ENCODE results near the gene MBLAC1.

Gene MBLAC1, protein sequence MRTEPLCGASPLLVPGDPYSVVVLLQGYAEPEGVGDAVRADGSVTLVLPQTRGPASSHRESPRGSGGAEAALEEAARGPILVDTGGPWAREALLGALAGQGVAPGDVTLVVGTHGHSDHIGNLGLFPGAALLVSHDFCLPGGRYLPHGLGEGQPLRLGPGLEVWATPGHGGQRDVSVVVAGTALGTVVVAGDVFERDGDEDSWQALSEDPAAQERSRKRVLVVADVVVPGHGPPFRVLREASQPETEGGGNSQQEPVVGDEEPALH

DNA sequence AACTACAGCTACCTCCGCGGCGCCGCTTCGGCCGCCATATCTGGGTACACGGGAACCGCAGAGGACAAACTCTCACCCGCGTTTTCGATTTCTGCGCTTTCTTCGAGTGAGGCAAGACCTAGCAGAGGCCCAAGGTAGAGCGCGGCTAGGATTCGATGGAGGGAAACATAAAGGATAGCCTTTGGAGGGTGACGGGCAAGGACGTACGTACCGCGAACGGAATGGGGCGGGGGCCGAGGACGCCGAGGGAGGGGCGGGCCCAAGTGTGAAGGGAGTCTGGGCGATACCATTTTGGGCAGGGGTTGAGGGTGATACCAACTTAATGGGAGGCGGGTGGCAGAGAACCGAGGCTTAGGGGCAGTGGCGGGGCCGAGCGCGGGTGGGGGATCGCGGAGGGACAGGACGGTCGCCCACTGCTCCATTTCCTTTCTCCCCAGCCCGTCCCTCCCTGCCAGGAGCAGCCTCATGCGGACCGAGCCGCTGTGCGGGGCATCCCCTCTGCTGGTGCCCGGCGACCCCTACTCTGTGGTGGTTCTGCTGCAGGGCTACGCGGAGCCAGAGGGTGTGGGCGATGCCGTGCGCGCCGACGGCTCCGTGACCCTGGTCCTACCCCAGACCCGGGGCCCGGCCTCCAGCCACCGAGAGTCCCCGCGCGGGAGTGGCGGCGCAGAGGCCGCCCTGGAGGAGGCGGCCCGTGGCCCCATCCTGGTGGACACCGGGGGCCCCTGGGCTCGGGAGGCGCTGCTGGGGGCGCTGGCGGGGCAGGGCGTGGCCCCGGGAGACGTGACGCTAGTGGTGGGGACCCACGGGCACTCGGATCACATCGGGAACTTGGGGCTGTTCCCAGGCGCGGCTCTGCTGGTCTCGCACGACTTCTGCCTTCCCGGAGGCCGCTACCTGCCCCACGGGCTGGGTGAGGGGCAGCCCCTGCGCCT is at the start of gene MBLAC1:
MBLAC1 (plus strand) TSS at position 37 of the 935 bp plus-strand sequence; CDS start at position 466, 429 bp downstream.
- DNase-seq, result peak; percentile 88 to 92

DNA sequence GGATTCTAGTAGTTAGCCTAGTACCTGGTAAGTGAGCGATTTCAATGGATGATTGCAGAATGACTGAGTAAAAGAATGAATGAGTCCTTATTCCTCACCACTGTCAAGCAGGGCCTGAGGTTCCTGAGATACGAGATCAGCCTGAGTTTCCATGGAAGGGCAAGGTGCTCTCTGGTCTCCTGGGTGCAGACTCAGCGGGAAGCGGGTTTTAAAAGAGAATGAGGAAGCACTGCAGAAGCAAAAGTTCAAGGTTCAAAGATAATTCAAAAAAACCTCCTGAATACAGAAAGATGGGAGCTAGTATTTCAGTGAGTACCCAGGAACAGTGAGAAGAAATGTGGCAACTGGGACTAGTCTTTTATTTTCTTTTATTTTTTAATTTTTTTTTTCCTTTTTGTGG is 49.6 kb upstream of the MBLAC1 start:
- no peak for DNase-seq

DNA sequence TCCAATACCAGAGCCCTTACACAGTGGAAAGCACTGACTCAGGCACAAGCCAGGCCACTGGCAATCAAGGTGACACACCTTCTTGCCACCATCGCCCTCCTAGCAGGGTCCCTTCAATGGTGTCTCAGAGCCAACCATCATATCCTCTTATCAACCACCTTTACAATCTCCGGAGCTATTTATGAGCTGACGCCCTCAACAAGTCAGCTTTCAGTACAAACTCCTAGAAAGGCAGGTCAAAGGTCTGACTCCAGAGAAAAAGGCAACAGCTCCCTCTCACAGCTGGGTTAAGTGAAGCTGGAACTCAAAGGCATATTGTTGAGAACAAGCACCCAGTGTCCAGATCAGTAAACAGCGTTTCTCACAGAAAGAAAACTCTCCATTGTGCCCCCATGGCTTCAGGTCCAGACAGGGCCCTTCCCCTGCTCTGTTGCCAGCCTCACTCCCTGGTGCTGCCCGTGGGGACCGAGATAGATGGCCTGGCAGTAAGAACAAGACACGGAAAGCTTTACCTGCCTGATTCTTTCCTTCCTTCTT is 47.7 kb upstream of the MBLAC1 start:
- DNase-seq, result no peak

DNA sequence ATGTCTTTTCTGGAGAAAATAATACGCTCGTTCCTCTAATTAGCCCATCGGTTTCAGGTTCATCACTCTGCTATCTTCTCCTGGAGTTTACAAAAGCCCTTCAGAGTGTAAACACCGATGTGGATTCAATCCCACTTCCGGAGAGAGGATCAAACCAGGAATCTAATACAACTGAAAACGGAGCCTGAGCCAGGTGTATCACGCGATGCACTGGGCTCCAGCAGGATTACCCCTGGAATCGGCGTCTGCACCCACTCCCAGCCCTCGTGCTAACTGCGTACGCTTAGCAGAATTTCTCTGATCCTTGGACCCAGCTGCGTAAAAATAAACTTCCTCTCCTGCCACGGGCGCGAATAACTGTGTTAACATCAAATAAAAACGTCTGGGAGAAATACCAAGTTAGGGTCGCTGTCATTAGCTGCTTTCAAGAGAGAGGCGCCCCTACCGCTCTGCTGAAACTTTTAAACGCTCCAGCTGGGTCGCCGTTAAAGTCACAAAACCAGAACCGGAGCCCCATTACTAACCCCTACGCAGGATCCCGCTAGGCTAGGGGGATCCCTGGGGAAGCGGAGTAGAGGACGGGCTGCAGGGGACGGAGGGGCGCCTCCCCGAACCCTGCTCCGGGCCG is 45.7 kb upstream of the MBLAC1 start:
- DNase-seq, result no peak

DNA sequence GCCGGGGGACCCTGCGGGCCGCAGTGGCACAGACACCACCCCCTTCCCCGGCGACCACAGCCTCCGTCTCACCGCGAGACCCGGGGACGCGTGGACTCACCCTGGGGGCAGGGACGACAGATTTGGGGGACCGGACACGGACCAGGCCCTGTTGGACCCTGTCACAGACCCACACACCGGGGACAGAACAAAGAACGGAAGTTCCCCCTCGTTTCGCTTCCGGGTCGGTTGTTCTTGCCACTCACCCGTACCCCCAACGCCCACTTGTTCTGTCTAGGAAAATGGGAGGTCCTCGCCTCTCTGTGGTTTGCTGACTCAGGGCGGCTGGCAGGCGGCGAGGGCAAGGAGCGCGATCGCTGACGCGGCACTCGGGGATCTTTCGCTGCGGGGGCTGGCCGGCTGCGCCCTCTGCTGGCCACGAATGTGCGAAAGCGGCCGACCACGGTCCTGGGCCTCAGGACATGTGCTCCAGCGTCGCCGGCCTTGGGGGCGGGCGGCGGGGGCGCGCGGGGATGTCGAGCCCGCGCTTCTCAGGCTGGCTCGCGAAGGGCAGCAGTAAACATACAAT is 45.1 kb upstream of the MBLAC1 start, which contains the start of gene ZNF3:
ZNF3 (minus strand) TSS at position 189 of the 568 bp plus-strand sequence. CDS start 4,366 bp downstream, outside the sequence.
- peak; percentile 97 for DNase-seq

DNA sequence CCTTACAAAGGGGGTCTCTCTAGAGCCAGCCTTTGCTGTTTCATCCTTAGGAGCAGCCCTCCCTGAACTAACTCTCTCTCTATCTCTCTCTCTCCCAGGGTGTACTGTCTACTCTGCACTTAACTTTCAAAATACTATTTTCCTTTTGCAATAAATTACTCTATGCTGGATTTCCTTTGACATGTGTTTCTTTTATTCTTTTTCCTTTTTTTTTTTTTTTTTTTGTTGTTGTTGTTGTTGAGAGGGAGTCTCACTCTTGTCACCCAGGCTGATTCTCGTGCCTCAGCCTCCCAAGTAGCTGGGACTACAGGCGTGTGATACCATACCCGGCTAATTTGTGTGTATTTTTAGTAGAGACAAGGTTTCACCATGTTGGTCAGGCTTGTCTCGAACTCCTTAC is 43.8 kb upstream of the MBLAC1 start:
- no peak for DNase-seq

DNA sequence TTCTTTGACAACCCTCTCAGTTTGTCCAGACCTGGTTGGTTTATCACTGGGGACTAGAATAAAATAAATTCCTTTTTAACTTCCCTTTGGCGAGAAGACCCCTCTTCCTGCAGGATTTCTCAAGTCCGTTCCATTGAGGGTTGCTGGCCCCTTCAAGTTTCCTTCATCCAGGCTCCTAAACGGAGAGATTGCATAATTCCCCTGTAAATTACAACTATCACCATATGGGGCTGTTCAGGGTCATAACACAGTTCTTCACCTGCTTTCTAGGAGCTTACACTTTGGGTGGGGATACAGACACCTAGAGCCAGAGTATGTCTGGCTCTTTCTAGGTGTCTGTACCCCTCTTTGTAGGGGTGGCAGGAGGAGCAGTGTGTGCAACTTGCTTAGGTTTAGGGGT is 41.3 kb upstream of the MBLAC1 start:
- DNase-seq, result no peak

DNA sequence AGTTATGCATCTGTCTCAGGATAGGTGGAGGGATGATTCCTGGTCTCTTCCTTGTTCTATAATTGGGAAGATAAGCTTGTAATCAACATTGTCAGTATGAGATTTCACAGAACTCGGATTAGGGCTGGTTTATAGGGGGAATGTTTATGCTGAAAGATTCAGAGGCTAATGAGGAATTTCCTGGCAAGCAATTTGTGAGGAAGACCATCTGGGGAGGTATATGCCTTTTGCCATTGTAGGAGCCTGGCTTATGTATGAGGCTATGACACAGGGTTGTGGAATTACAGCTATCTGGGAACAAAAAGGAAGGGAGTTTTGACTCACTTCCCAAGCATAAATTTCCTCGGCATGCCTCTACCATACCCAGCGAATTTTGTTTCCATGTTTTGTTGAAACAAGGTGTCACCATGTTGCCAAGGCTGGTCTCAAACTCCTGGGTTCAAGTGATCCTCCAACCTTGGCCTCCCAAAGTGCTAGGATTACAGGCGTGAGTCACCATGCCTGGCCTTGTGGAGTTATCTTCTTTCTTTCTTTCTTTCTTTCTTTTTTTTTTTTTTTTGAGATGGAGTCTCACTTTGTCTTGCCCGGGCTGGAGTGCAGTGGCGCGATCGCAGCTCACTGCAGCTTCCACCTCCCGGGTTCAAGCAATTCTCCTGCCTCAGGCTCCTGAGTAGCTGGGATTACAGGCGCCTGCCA is 39.6 kb upstream of the MBLAC1 start:
- DNase-seq, result no peak

DNA sequence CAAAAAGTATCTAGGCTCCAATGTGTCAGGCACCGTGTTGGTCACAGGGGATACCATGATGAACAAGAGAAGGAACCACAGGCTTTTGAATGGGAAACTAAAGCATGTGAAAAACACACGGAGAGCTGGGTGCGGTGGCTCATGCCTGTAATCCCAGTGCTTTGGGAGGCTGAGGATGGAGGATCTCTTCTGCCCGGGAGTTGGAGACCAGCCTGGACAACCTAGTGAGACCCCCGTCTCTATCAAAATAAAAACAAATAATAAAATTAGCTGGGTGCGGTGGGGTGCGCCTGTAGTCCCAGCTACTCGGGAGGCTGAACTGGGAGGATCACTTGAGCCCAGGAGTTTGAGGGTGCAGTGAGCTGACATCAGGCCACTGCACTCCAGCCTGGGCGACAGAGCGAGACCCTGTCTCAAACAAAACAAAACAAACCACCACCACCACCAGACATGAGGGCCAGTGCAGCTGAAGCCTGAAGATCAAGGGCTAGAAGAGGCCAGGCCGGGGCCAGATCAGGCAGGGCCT is 38.6 kb upstream of the MBLAC1 start:
- no peak for DNase-seq

DNA sequence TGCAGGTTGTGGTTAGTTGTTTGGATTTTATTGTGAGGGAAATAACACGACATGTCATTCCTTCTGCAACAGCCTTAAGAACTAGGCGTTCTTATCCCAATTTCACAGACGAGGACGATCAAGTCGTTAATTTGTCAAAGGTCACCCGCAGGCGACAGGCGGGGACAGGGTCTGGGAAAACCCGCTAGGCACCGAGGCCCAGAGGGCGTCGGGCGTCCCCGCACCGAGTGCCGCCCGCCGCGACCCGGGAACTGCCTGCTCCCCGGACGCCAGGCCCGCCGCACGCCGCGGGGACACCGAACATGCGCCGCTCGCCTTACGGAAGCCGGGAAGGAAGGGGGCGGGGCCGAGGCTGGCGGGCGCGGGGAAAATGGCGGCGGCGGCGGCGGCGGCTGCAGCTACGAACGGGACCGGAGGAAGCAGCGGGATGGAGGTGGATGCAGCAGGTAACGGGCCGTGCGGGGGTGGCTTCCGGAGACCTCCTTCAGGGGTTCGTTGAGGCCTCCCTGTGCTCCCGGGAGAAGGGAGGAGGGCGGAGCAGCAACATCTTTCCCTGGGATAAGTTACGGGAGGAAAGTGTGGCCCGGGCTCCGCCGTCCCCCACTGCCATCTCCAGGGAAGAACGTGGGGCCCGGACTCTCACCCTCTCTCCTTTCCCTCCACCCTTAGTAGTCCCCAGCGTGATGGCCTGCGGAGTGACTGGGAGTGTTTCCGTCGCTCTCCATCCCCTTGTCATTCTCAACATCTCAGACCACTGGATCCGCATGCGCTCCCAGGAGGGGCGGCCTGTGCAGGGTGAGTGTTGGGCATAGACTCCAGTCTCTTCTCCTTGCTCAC is 37.9 kb upstream of the MBLAC1 start, which contains the start of gene COPS6:
COPS6 (plus strand) TSS at position 349 of the 837 bp plus-strand sequence; CDS start at position 371, 22 bp downstream.
- peak; percentile 83 to 85 for DNase-seq

DNA sequence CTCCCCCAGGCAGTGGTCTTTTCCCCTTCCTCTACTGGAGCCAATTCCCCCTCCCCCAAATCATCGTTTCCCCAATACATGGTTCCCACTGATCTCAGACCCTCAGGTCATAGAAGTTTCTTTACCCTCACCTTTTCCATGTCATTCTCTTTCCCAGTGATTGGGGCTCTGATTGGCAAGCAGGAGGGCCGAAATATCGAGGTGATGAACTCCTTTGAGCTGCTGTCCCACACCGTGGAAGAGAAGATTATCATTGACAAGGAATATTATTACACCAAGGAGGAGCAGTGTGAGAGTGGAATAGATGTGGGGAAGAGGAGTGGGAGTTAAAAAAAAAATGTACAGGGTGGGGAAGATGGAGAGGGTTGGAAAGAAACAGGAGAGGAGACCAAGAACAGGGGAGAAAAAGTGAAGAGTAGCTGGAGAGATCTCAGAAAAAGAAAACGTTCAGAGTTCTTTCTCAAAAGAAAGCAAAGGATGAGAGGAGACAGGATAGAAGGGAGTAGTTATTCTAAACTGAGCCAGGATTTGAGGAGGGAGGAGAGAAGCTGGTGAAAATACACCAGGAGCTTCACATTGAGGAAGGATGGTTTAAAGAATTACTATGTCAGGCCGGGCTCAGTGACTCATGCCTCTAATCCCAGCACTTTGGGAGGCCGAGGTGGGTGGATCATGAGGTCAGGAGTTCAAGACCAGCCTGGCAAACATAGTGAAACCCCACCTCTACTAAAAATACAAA is 37.1 kb upstream of the MBLAC1 start:
- no peak for DNase-seq

DNA sequence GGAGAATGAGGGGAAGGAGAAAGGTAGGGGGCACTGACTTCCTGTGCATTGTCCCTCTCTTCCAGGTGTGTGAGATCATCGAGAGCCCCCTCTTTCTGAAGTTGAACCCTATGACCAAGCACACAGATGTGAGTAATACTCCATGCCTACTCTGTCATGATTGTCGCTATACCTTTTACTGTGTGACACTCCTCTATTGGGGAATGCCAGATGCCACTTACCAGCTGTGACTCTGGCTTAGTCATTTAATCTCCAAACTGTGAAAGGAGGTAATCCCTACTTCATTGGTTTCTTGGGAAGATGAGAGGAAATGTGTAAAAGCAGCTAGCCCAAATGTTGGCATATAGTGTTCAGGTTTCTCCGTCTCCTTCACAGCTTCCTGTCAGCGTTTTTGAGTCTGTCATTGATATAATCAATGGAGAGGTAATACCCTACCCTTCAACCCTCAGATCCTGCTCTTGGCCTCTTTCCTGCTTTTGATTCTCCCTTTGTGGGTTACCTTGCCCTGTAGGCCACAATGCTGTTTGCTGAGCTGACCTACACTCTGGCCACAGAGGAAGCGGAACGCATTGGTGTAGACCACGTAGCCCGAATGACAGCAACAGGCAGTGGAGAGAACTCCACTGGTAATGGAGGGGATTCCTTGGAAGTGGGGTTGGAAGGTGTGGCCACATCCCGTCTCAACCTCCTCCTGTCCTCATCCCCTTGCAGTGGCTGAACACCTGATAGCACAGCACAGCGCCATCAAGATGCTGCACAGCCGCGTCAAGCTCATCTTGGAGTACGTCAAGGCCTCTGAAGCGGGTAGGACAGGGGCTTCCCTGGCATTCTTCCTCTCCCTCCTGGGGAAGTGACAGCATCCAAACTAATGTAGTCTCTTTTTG is 36.0 kb upstream of the MBLAC1 start:
- no peak for DNase-seq

DNA sequence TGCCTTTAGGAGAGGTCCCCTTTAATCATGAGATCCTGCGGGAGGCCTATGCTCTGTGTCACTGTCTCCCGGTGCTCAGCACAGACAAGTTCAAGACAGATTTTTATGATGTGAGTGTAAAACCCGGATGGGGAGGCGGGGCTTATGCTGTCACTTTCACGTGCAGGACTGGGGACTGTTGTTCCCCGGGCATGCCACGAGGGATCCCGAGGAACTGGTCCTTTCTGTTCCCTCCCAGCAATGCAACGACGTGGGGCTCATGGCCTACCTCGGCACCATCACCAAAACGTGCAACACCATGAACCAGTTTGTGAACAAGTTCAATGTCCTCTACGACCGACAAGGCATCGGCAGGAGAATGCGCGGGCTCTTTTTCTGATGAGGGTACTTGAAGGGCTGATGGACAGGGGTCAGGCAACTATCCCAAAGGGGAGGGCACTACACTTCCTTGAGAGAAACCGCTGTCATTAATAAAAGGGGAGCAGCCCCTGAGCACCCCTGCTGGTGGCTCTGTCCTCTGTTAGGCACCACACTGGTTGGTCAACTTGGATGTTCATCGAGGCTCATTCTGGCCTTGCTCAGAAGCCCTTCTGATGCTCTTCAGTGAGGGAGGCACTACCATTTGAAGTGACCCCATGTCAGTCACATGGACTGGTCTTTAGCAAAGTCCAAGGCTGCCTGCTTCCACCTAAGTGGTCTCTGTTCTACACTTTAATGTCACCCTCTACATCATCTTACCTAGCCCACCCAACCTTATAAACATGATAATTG is 35.2 kb upstream of the MBLAC1 start:
- DNase-seq, result no peak

DNA sequence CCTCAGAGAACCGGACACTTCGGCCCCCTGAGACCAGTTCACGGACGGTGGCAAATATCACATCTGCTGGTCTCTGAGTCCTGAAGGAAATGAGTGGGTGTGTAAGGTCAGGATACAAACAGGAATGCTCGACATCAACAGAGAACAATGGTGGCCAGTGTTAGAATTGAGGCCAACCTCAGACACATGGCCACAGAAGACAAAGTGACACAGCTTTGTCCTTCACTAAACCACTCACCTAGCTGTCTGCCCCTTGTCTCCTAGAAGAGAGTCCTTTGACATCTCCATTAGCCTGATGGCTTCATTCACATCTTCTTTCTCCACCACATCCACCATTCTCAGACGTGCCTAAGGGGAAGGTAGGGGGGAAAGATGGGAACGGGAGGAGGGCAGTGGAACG is 33.7 kb upstream of the MBLAC1 start:
- no peak for DNase-seq

DNA sequence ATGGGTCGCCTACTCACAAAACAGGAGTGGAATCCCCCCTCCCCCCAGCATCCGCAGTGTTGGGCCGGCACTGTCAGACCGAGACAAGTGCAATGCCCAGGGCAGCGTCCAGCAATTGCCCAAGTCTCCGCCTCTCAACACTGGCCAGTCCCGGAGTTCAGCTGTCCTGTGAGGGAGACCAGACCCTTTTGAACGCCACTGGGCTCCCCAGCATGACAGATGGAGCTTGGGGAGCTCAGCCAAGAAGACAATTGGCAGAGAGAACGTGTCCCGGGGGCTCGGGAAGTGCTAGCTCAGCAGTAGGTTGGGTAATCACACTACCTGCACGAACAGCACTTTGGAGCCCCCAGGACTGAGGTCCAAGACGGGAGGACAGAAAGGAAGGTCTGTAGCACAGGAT is 33.3 kb upstream of the MBLAC1 start:
- DNase-seq, result no peak

DNA sequence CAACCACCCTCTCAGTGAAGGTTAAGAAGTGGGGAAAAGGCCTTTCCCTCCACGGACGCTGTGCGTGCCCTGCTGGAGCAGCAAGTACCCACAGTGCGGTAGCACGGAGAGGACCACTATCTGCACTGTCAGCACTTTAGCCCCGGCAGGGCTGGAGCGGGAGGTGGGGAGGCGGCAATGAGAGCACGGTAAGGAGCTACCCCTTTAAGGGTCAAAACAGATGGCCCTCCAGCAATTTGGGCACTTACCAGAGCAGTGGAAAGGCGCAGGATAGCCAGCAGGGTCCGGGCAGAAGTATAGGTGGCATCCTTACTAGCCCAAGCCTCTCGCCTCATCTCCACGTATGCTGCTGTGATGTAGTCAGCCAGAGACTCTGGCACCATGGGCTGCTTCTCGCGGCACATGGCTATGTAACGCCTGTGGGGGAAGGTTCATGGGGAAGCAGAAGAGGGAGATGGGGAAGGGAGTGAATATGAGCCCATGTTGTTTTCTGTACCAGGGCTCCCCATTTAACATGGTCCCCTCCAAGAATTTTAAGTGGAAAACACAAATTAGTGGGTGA is 32.8 kb upstream of the MBLAC1 start:
- no peak for DNase-seq

DNA sequence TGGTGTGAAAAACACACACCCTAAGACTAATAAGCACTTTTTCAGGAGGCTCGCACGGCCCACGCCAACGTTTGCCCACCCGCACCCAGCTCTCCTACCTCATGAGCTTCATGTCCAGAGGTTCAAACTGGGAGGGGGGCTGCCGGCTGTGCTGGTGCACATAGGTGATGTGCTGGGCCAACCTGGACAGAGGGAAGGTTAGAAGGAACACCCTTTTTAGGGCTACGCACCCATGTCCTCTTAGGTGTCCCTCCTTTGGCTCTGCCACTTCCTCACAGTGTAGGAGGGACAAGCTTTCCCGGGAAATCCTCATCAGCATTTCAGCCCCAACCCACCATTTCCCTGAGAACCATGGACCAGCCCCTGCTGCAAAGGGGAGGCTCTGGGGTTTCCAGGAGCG is 31.5 kb upstream of the MBLAC1 start:
- DNase-seq, result no peak

DNA sequence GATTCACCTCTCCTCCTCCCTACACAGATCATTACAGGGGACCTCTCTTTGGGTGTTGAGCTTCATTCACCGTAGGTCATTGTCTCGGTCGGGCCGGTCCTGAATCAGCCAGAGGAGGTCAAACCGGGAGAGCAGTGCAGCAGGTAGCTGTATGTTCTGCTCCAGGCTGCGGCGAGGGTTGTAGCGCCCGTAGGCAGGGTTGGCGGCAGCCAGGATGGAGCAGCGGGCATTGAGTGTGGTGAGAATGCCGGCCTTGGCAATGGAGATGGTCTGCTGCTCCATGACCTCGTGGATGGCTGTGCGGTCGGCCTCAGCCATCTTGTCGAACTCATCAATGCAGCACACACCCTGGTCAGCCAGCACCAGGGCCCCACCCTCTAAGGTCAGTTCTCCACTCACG is 31.1 kb upstream of the MBLAC1 start:
- no peak for DNase-seq

Data from activated CD4-positive, alpha-beta T cell treated with anti-CD3 and anti-CD28 coated beads for 4 hours (primary cell).